ENCODE data around the gene CDHR1.

The CDHR1 gene

DNA sequence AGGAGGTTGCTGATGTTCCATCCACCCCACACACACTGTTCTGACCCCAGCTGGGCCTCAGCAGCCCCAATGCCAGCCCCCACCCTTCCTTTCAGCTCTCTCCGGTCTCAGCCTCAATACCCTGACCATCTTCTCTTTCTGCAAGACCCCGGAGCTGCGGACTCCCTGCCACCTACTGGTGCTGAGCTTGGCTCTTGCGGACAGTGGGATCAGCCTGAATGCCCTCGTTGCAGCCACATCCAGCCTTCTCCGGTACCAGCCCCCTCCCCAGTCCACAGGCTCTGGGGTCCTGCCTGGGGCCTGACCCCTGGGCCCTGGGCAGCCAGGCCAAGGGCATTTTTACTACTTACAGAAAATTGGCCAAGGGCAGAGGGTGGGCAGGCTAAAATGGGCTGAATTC is 53.2 kb downstream of the CDHR1 start:
- TF ChIP-seq ZFX (IDR thresholded peaks at IDR 0.05) = no peak
- TF ChIP-seq, protein P1, sequence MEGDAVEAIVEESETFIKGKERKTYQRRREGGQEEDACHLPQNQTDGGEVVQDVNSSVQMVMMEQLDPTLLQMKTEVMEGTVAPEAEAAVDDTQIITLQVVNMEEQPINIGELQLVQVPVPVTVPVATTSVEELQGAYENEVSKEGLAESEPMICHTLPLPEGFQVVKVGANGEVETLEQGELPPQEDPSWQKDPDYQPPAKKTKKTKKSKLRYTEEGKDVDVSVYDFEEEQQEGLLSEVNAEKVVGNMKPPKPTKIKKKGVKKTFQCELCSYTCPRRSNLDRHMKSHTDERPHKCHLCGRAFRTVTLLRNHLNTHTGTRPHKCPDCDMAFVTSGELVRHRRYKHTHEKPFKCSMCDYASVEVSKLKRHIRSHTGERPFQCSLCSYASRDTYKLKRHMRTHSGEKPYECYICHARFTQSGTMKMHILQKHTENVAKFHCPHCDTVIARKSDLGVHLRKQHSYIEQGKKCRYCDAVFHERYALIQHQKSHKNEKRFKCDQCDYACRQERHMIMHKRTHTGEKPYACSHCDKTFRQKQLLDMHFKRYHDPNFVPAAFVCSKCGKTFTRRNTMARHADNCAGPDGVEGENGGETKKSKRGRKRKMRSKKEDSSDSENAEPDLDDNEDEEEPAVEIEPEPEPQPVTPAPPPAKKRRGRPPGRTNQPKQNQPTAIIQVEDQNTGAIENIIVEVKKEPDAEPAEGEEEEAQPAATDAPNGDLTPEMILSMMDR (conservative IDR thresholded peaks at IDR 0.05) = no peak
- H3K27ac ChIP-seq = no peak overlapping the region

DNA sequence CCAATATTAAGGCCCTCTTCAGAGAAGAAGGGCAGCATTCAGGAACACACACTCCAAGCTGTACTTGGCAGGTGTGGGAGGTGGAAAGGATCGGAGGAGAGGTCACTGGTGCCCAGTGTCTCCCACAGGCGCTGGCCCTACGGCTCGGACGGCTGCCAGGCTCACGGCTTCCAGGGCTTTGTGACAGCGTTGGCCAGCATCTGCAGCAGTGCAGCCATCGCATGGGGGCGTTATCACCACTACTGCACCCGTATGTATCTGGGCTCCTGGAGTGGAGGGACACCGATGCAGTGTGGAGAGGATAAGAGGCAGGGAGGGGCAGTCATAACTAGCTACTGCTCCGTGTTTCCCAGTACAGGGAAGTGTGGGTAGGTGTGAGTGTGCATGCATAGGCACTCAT is 54.5 kb downstream of the CDHR1 start:
- TF ChIP-seq ZFX (IDR thresholded peaks at IDR 0.05) = no peak
- TF ChIP-seq, protein P1 (conservative IDR thresholded peaks at IDR 0.05) = no peak
- no peak overlapping the region for H3K27ac ChIP-seq

DNA sequence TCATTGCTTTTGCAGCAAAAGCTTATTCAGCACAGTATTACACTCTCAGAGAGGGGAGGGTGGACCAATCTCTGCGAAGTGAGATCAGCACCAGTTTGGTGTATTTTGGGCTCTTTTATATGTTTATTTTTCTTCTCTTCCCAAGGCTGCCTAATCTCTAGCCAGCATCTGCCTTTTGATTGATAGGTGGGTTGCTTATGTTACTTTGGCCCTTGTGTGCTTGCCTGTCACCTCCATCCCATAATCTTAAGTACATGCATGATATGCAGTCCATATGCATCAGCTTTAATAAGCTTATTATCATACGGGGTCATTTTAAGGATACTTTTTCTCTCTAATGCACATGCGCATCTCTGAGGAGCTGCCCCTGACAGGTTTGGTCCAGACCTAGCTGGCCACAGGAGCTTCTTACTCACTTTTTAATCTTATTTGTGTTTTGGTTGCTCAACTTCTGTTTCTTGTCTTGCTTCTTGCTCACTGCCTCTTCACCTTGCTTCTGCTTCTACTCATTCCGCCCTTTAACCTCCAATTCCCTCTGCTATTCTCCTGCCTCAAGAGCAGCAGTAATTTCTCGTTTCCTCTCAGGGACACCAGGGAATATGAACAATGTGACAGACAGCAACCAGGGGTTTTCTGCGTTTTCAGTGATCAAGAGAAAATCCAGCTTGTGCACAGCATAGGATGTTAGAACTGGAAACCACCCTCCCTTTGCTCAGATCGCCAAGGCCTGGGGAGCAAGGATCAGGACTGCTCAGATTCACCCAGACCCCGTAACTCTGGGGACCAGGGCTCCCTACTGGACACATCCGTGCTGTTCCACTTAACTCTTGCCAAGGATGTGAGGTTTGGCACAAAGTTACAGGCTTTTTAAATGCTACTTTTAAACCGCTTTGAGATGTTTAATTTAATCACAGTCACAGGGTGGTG is 60.5 kb downstream of the CDHR1 start:
- TF ChIP-seq ZFX (IDR thresholded peaks at IDR 0.05) = no peak
- TF ChIP-seq, protein P1 (conservative IDR thresholded peaks at IDR 0.05) = no peak
- H3K27ac ChIP-seq = no peak overlapping the region

DNA sequence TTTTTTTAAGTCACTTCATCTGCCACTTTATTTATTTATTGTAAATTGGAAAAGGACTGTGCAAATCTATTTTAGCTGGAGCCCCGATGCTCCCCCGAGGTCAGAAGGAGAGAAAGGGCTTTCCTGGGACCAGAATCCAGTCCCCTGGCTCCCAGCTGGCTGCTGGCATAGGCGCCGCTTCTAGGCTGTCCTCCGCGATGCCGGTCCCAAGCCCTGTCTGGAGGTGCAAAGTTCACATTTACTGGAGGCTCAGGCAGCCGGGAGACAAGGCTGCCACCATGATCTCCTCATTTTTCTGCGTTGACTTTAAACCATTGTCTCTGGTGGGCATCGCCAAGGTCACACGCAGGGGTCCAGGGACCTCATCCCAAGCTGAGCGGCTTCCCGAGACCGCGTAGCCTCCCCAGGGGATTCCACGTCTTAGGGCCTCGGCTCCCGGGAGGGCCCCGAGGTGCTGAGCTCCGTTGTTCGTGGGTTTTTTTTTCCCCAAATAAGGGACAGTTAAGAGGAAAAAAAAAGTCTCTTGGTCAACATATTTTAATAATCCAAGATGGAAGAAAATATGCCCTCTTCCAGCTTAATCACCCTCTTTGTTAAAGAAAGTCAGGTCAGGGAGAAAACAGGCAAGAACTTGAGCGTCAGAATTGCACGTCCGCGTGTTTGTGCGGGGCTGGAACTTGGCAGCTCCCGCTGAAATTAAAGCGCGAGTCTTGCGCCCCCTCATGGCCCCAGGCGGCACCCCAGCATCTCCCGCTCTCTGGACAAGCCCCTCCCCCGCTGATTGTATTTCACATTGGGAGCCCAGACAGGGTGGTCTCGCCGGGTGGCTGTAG is 62.4 kb downstream of the CDHR1 start:
- H3K27ac ChIP-seq = no peak overlapping the region
- TF ChIP-seq, protein P1 (conservative IDR thresholded peaks at IDR 0.05) = peak; percentile 67
- no peak for TF ChIP-seq ZFX (IDR thresholded peaks at IDR 0.05)

DNA sequence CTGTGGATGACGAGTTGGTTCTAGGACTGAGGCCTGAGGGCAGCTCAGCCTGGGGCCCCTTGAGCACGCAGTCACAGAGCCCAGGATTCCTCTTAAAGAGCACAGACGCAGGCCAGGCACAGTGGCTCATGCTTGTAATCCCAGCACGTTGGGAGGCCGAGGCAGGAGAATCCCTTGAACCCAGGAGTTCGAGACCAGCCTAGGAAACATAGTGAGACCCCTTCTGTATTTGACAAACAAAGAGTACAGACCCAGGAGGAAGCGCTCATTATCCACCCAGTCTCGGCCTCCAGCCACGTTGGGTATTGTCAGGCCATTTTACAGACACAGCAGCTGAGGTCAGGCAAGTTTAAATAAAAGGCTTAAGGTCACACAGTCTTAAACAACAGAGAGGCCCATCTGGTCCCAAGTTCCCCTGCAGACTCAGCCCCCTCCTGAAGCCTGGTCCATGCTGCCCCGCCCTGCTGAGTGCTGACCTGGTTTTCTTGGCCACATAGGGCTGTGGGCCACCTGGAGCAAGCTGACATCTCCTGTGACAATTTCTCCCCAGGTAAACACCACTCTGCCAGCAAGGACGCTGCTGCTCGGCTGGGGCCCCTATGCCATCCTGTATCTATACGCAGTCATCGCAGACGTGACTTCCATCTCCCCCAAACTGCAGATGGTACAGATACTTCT is 63.1 kb downstream of the CDHR1 start:
- TF ChIP-seq ZFX (IDR thresholded peaks at IDR 0.05) = no peak
- TF ChIP-seq, protein P1 (conservative IDR thresholded peaks at IDR 0.05) = peak; percentile 42
- H3K27ac ChIP-seq = no peak overlapping the region

DNA sequence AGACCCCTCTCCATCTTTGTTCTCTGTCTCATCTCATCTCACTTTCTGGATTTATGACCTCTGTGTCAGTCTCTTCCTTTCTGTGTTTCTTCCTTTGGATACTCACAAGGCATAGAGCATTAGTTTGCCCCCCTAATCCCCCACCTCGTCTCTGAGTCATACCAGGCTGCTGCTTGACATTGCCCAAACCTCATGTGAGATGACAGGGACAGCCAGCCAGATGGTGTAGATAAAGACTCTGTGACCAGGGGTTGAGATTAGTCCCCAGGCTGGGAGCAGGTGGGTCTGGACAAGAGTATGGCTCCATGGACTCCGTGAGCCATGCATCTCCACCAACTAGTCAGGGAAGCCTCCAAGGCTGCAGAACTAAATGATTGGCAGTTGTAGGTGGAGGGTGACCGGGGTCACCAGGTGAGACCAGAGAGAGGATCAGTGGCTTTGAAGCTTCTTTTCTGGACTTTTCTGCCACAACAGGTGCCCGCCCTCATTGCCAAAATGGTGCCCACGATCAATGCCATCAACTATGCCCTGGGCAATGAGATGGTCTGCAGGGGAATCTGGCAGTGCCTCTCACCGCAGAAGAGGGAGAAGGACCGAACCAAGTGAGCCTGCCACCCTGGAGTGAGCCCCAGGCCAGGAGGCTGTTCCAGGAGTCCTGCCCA is 63.8 kb downstream of the CDHR1 start:
- TF ChIP-seq ZFX (IDR thresholded peaks at IDR 0.05) = no peak
- TF ChIP-seq, protein P1 (conservative IDR thresholded peaks at IDR 0.05) = no peak
- H3K27ac ChIP-seq = no peak overlapping the region
